ENCODE results near the gene C16orf90. TPM values are rescaled to one million over a fixed set of nuclear protein-coding genes. Genes with fewer than 3 reads are reported as not detected.
A peak's percentile ranks its signal among the peaks of the same experiment; 100 is the strongest.

Gene C16orf90
- total RNA-seq, 1 donor from 2014 or later, result not detected

DNA sequence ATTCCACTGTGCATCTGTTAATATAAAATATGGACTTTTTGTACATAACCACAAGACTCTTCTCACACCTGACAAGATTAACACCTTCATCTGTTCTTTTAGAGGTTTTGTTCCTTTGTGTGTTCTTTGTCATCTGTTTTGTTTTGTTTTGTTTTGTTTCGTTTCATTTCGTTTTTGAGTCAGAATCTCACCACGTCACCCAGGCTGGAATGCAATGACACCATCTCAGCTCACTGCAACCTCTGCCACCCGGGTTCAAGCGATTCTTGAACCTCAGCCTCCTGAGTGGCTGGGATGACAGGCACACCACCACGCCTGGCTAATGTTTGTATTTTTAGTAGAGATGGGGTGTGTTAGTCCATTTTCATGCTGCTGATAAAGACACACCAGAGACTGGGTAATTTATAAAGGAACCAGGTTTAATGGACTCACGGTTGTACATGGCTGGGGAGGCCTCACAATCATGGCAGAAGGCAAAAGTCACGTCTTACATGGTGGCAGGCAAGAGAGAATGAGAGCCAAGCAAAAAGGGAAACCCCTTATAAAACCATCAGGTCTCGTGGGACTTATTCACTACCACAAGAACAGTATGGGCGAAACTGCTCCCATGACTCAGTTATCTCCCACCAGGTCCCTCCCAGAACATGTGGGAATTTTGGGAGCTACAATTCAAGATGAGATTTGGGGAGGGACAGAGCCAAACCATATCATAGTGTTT is 22.3 kb downstream of the C16orf90 start:
- Mint-ChIP-seq H3K27me3 (ENCODE audit: unreplicated experiment) (peaks cover 2% of the 10 kb centered on the region), H3K4me3 (ENCODE audit: unreplicated experiment) (no peak overlapping the region), H3K27ac (ENCODE audit: unreplicated experiment) (no peak overlapping the region), H3K9me3 (ENCODE audit: unreplicated experiment) (peaks cover 6% of the 10 kb centered on the region), H3K36me3 (ENCODE audit: unreplicated experiment) (no peaks in the 10 kb centered on the region), H3K4me1 (ENCODE audit: low read depth, unreplicated experiment) (peaks cover 2% of the 10 kb centered on the region)
- TF ChIP-seq, protein P1, sequence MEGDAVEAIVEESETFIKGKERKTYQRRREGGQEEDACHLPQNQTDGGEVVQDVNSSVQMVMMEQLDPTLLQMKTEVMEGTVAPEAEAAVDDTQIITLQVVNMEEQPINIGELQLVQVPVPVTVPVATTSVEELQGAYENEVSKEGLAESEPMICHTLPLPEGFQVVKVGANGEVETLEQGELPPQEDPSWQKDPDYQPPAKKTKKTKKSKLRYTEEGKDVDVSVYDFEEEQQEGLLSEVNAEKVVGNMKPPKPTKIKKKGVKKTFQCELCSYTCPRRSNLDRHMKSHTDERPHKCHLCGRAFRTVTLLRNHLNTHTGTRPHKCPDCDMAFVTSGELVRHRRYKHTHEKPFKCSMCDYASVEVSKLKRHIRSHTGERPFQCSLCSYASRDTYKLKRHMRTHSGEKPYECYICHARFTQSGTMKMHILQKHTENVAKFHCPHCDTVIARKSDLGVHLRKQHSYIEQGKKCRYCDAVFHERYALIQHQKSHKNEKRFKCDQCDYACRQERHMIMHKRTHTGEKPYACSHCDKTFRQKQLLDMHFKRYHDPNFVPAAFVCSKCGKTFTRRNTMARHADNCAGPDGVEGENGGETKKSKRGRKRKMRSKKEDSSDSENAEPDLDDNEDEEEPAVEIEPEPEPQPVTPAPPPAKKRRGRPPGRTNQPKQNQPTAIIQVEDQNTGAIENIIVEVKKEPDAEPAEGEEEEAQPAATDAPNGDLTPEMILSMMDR (IDR thresholded peaks at IDR 0.05; ENCODE audit: partially characterized antibody, unreplicated experiment), result no peak
- DNase-seq, result no peak

DNA sequence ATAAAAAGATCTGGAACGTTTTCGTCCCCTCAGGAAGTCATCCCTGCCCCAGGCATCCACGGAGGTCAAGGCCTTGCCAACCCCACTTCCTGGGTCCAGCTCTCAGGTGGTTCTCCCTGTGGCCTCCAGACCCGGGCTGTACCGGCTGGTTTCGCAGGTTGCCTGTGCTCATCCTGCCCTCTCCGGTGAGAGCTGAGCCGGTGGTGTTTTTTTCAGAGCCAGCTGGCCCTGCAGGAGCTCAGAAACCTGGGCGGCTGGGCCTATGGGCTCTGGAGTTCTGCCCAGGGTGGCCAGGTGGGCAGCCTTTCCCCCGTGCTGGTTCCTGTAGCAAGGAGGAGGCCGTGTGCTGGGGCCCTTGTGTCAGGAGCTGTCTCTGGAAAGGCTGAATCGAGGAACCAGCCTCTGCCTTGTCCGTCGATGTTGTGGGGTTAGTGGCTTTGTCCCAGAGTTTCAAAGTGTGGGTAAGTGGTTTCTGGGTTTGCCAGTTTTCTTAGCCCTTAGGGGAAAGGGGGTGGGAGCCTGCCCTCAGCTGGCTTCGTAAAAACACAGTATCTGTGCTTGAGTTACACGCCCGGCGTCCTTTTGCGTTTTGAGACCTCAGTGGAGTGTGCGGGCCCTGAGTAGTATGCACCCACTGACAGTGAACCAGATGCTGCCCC is 23.6 kb downstream of the C16orf90 start:
- Mint-ChIP-seq H3K27ac (ENCODE audit: unreplicated experiment) (no peak overlapping the region), H3K36me3 (ENCODE audit: unreplicated experiment) (peaks cover 5% of the 10 kb centered on the region), H3K9me3 (ENCODE audit: unreplicated experiment) (peaks cover 7% of the 10 kb centered on the region), H3K4me1 (ENCODE audit: low read depth, unreplicated experiment) (peaks cover 12% of the 10 kb centered on the region), H3K4me3 (ENCODE audit: unreplicated experiment) (no peak overlapping the region), H3K27me3 (ENCODE audit: unreplicated experiment) (peaks cover 2% of the 10 kb centered on the region)
- no peak for DNase-seq
- TF ChIP-seq, protein P1 (IDR thresholded peaks at IDR 0.05; ENCODE audit: partially characterized antibody, unreplicated experiment), result no peak

DNA sequence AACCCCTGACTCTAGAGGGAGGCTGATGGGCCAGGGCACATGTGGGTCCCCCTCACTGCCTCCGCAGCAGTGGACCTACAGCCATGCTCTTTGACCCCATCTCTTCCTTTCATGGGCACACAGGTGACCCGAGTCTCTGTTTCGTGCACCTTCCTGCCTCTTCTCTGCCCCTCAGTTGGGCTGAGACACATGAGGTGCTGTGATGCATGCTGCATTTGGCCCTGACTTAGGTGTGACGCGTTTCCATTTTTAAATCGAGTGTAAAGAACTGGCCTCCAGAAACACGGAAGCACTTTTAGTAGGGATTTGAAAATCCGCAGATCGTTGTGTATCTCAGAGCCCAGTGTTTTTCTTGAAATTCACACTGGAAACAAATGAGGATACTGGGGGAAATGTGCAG is 24.6 kb downstream of the C16orf90 start:
- Mint-ChIP-seq H3K4me1 (ENCODE audit: low read depth, unreplicated experiment) (peaks cover 16% of the 10 kb centered on the region), H3K27ac (ENCODE audit: unreplicated experiment) (no peak overlapping the region), H3K9me3 (ENCODE audit: unreplicated experiment) (peaks cover 7% of the 10 kb centered on the region), H3K4me3 (ENCODE audit: unreplicated experiment) (no peak overlapping the region), H3K36me3 (ENCODE audit: unreplicated experiment) (peaks cover 7% of the 10 kb centered on the region), H3K27me3 (ENCODE audit: unreplicated experiment) (peaks cover 2% of the 10 kb centered on the region)
- TF ChIP-seq, protein P1 (IDR thresholded peaks at IDR 0.05; ENCODE audit: partially characterized antibody, unreplicated experiment), result no peak
- DNase-seq, result no peak

DNA sequence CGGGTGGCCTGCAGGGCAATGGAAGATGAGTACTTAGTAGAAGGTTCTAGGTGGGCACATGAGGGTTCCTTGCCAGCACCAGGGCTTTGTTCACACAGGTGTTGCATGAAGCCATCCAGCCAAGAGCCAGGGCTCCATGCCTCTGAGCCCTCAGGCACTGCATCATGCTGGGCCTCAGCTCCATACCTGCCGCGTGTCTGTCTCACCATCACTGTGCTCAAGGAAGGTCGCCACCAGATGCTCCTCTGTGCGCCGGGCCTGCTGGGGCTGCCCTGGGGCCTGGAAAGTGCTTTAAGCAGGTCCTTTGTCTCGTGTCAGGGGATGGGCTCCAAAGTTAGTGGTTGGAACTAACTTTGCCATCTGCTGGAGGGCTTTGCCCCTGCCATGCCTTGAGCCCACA is 25.6 kb downstream of the C16orf90 start:
- H3K27me3 Mint-ChIP-seq (ENCODE audit: unreplicated experiment), result peaks cover 2% of the 10 kb centered on the region
- no peak overlapping the region for H3K4me3 Mint-ChIP-seq (ENCODE audit: unreplicated experiment)
- H3K36me3 Mint-ChIP-seq (ENCODE audit: unreplicated experiment), result peaks cover 7% of the 10 kb centered on the region
- H3K9me3 Mint-ChIP-seq (ENCODE audit: unreplicated experiment), result peaks cover 7% of the 10 kb centered on the region
- DNase-seq, result no peak
- peak overlapping the region; percentile 34 for H3K27ac Mint-ChIP-seq (ENCODE audit: unreplicated experiment)
- H3K4me1 Mint-ChIP-seq (ENCODE audit: low read depth, unreplicated experiment), result peaks cover 17% of the 10 kb centered on the region
- TF ChIP-seq, protein P1 (IDR thresholded peaks at IDR 0.05; ENCODE audit: partially characterized antibody, unreplicated experiment), result no peak

DNA sequence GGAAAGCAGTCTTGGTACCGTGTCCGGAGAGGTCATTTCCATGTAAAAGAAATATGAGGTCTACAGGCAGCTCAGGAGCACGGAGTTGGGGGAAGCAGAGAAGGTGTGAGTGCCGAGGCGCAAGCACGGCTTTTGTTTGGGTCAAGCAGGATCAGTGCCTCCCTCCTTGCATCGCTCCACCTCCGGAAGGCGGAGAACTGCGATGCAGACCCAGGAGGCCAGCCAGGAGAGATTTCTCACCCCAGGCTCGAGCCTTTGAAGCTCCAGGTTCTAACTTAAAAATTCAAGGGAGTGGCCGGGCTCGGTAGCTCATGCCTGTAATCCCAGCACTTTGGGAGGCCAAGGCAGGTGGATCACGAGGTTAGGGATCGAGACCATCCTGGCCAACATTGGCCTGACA is 26.8 kb downstream of the C16orf90 start:
- no peak for DNase-seq
- Mint-ChIP-seq H3K4me1 (ENCODE audit: low read depth, unreplicated experiment) (peaks cover 24% of the 10 kb centered on the region), H3K9me3 (ENCODE audit: unreplicated experiment) (peaks cover 7% of the 10 kb centered on the region), H3K4me3 (ENCODE audit: unreplicated experiment) (no peak overlapping the region), H3K27ac (ENCODE audit: unreplicated experiment) (peak overlapping the region; percentile 15), H3K36me3 (ENCODE audit: unreplicated experiment) (peaks cover 7% of the 10 kb centered on the region), H3K27me3 (ENCODE audit: unreplicated experiment) (peaks cover 2% of the 10 kb centered on the region)
- TF ChIP-seq, protein P1 (IDR thresholded peaks at IDR 0.05; ENCODE audit: partially characterized antibody, unreplicated experiment), result no peak

Measured in glutamatergic neuron (in vitro differentiated cells).